Ascending aorta (tissue), 2 donors: ENCODE data around the gene COL13A1. TPM values are rescaled to one million over a fixed set of nuclear protein-coding genes. Genes with fewer than 3 reads are reported as not detected.

ENCODE experiments used
- DNase-seq, 2 donors: peaks; one replicate each; pipeline ENCODE4 v3.0.0-alpha.2; 2019; ENCODE audit warnings: low spot score in 2 of 2
- H3K27ac ChIP-seq, 2 donors: fragments of 200-600 bp; sonication (generic); one replicate each; pipeline ENCODE4 v1.5.1; 2016 to 2017; ENCODE audit warnings: mild to moderate bottlenecking in 1 of 2
- H3K27me3 ChIP-seq: fragments of 200-600 bp; sonication (generic); one replicate; pipeline ENCODE4 v1.5.1; 2017
- H3K36me3 ChIP-seq, 2 donors: fragments of 200-600 bp; sonication (generic); one replicate each; pipeline ENCODE4 v1.5.1; 2016
- H3K4me1 ChIP-seq, 2 donors: fragments of 200-600 bp; sonication (generic); one replicate each; pipeline ENCODE4 v1.5.1; 2016 to 2017; ENCODE audit warnings: mild to moderate bottlenecking in 1 of 2
- H3K4me3 ChIP-seq, 2 donors: fragments of 200-600 bp; sonication (generic); one replicate each; pipeline ENCODE4 v1.5.1; 2016 to 2017; ENCODE audit warnings: mild to moderate bottlenecking in 1 of 2
- H3K9me3 ChIP-seq, 2 donors: fragments of 200-600 bp; sonication (generic); one replicate each; pipeline ENCODE4 v1.5.1; 2016
- CTCF ChIP-seq, 3 experiments: fragments of 200-600 bp in 2 of 3; fragments of 450-650 bp in 1 of 3; sonication (generic) in 2 of 3; IDR thresholded peaks; one replicate each; pipeline ENCODE4 v1.5.1; 2016 to 2019; ENCODE audit warnings: antibody characterized with exemption in 3 of 3, mild to moderate bottlenecking in 1 of 3, moderate library complexity in 1 of 3
- intact Hi-C: fragments of 100-400 bp; cut with DNase I; formaldehyde crosslinking; loops from one replicate; pipeline ENCODE4 v1.15.1; 2023
- total RNA-seq: library from RNA; depleted of rRNA; stranded (reverse); fragments of >200 nt; gene quantifications from one replicate; pipeline ENCODE4 v1.1.0, GENCODE V29; 2016

The COL13A1 gene
- total RNA-seq, 1 donor from 2014 or later: 8.0 TPM

- DNase-seq: no peak
- Histone ChIP-seq H3K36me3 (no peaks in the 10 kb centered on the region), H3K4me1 (no peaks in the 10 kb centered on the region), H3K27ac (no peak overlapping the region), H3K4me3 (no peak overlapping the region), H3K9me3 (no peaks in the 10 kb centered on the region), H3K27me3 (no peaks in the 10 kb centered on the region)
- no peak for TF ChIP-seq CTCF (IDR thresholded peaks at IDR 0.05)
- intact Hi-C loops: no loop called here
These were observed 172.9 kb downstream of the COL13A1 start for GRCh38 chr10:69974551-69975155.

GRCh38 chr10:69976795-69977546 lies 175.3 kb downstream of the COL13A1 start:
- H3K4me1 ChIP-seq: no peaks in the 10 kb centered on the region
- TF ChIP-seq CTCF (IDR thresholded peaks at IDR 0.05): no peak

GRCh38 chr10:69979174-69979573 lies 177.5 kb downstream of the COL13A1 start:
- Histone ChIP-seq H3K27me3 (no peaks in the 10 kb centered on the region), H3K27ac (no peak overlapping the region), H3K4me3 (no peak overlapping the region), H3K4me1 (no peaks in the 10 kb centered on the region), H3K36me3 (no peaks in the 10 kb centered on the region), H3K9me3 (peaks cover 0 to 9% of the 10 kb centered on the region in 2 donors)
- TF ChIP-seq CTCF (IDR thresholded peaks at IDR 0.05): no peak
- intact Hi-C loops: no loop called here
- no peak for DNase-seq

More at GRCh38 chr10:69976795-69977546, 175.3 kb downstream of the COL13A1 start:
- Histone ChIP-seq H3K27me3 (no peaks in the 10 kb centered on the region), H3K27ac (no peak overlapping the region), H3K36me3 (no peaks in the 10 kb centered on the region), H3K9me3 (peaks cover 0 to 9% of the 10 kb centered on the region in 2 donors), H3K4me3 (no peak overlapping the region)
- no peak for DNase-seq
- intact Hi-C loops: no loop called here

GRCh38 chr10:69980672-69981071 lies 179.0 kb downstream of the COL13A1 start:
- DNase-seq: no peak
- Histone ChIP-seq H3K4me1 (no peaks in the 10 kb centered on the region), H3K9me3 (peaks cover 0 to 9% of the 10 kb centered on the region in 2 donors), H3K36me3 (no peaks in the 10 kb centered on the region), H3K27me3 (no peaks in the 10 kb centered on the region), H3K4me3 (no peak overlapping the region), H3K27ac (no peak overlapping the region)
- TF ChIP-seq CTCF (IDR thresholded peaks at IDR 0.05): no peak
- intact Hi-C loops: no loop called here

- Histone ChIP-seq H3K4me3 (no peak overlapping the region), H3K9me3 (no peaks in the 10 kb centered on the region), H3K27me3 (no peaks in the 10 kb centered on the region), H3K4me1 (no peaks in the 10 kb centered on the region), H3K36me3 (no peaks in the 10 kb centered on the region), H3K27ac (no peak overlapping the region)
- no peak for DNase-seq
- intact Hi-C loops: no loop called here
- no peak for TF ChIP-seq CTCF (IDR thresholded peaks at IDR 0.05)
These were observed 186.4 kb downstream of the COL13A1 start for GRCh38 chr10:69988094-69988493.
